ENCODE results near the gene CRACDL.
A peak's percentile ranks its signal among the peaks of the same experiment; 100 is the strongest.
"Not testable (repeated sequence)": the region's sequence is repeated elsewhere in the genome, so short reads cannot be mapped to it uniquely, and the experiment has no call there.

CRACDL gene

GRCh38 chr2:98881153-98881650 lies 54.8 kb downstream of the CRACDL start:
- no peak overlapping the region for H2BK120ac ChIP-seq (ENCODE audit: insufficient read depth, low read length, poor library complexity)
- peak in 1 of 2 donors; percentile 64 for DNase-seq
- H3K14ac ChIP-seq (ENCODE audit: low read length), result no peak overlapping the region
- no peaks in the 10 kb centered on the region for H3K27me3 ChIP-seq (ENCODE audit: insufficient read depth, low read length)
- H4K8ac ChIP-seq (ENCODE audit: low read depth, low read length), result no peak overlapping the region
- H4K12ac ChIP-seq (ENCODE audit: low read depth, low read length), result no peak overlapping the region
- no peaks in the 10 kb centered on the region for H3K4me1 ChIP-seq (ENCODE audit: control insufficient read depth in 1 of 2, insufficient read depth in 2 of 2, low read length in 2 of 2)
- no peak overlapping the region for H3K23ac ChIP-seq (ENCODE audit: low read length)
- no peak overlapping the region for H2AK5ac ChIP-seq (ENCODE audit: low read length)
- no peak overlapping the region for H3K27ac ChIP-seq (ENCODE audit: low read depth, low read length)
- no peak overlapping the region for H4K91ac ChIP-seq (ENCODE audit: low read depth, low read length)
- H3K4me2 ChIP-seq (ENCODE audit: low read length), result no peak overlapping the region
- no peak overlapping the region for H3K9ac ChIP-seq (ENCODE audit: low read length)
- no peaks in the 10 kb centered on the region for H3K9me3 ChIP-seq (ENCODE audit: insufficient read depth, low read depth, low read length)
- no peak overlapping the region for H3K4ac ChIP-seq (ENCODE audit: low read depth, low read length)
- H3K18ac ChIP-seq (ENCODE audit: low read length), result no peak overlapping the region
- H3K79me1 ChIP-seq (ENCODE audit: low read length), result no peaks in the 10 kb centered on the region
- H3K4me3 ChIP-seq (ENCODE audit: low read depth, low read length), result no peak overlapping the region
- H2BK5ac ChIP-seq (ENCODE audit: low read depth, low read length, poor library complexity), result no peak overlapping the region
- no peaks in the 10 kb centered on the region for H3K36me3 ChIP-seq (ENCODE audit: control insufficient read depth in 1 of 2, insufficient read depth in 2 of 2, low read length in 2 of 2)
- H3K79me2 ChIP-seq (ENCODE audit: control insufficient read depth, insufficient read depth, low read length, poor library complexity), result no peaks in the 10 kb centered on the region
- no peak overlapping the region for H2BK12ac ChIP-seq (ENCODE audit: low read length)
- no peak overlapping the region for H2AFZ ChIP-seq (ENCODE audit: insufficient read depth, low read length, poor library complexity)
- WGBS (ENCODE audit: extremely low coverage, insufficient coverage, insufficient read length), result no CpG with 5 or more reads among the region's 7 CpGs

- Histone ChIP-seq H3K4me3 (ENCODE audit: low read depth, low read length) (no peak overlapping the region), H2BK5ac (ENCODE audit: low read depth, low read length, poor library complexity) (no peak overlapping the region), H3K27ac (ENCODE audit: low read depth, low read length) (no peak overlapping the region), H3K79me2 (ENCODE audit: control insufficient read depth, insufficient read depth, low read length, poor library complexity) (no peaks in the 10 kb centered on the region), H4K12ac (ENCODE audit: low read depth, low read length) (no peak overlapping the region), H4K91ac (ENCODE audit: low read depth, low read length) (no peak overlapping the region), H3K4ac (ENCODE audit: low read depth, low read length) (no peak overlapping the region), H3K27me3 (ENCODE audit: insufficient read depth, low read length) (no peaks in the 10 kb centered on the region), H3K4me2 (ENCODE audit: low read length) (no peak overlapping the region), H3K4me1 (ENCODE audit: control insufficient read depth in 1 of 2, insufficient read depth in 2 of 2, low read length in 2 of 2) (no peaks in the 10 kb centered on the region), H2AK5ac (ENCODE audit: low read length) (no peak overlapping the region), H2AFZ (ENCODE audit: insufficient read depth, low read length, poor library complexity) (no peak overlapping the region), H3K9me3 (ENCODE audit: insufficient read depth, low read depth, low read length) (no peaks in the 10 kb centered on the region), H3K14ac (ENCODE audit: low read length) (no peak overlapping the region), H2BK120ac (ENCODE audit: insufficient read depth, low read length, poor library complexity) (no peak overlapping the region), H4K8ac (ENCODE audit: low read depth, low read length) (no peak overlapping the region), H3K23ac (ENCODE audit: low read length) (no peak overlapping the region), H3K18ac (ENCODE audit: low read length) (no peak overlapping the region), H2BK12ac (ENCODE audit: low read length) (no peak overlapping the region), H3K36me3 (ENCODE audit: control insufficient read depth in 1 of 2, insufficient read depth in 2 of 2, low read length in 2 of 2) (no peaks in the 10 kb centered on the region), H3K9ac (ENCODE audit: low read length) (no peak overlapping the region), H3K79me1 (ENCODE audit: low read length) (no peaks in the 10 kb centered on the region)
- peak in 1 of 2 donors; percentile 9 for DNase-seq
- WGBS (ENCODE audit: extremely low coverage, insufficient coverage, insufficient read length), result no CpG with 5 or more reads among the region's 20 CpGs
These were observed 55.5 kb downstream of the CRACDL start for GRCh38 chr2:98880266-98881152.

GRCh38 chr2:98877658-98878057 lies 58.4 kb downstream of the CRACDL start:
- H3K23ac ChIP-seq (ENCODE audit: low read length); H3K79me2 ChIP-seq (ENCODE audit: control insufficient read depth, insufficient read depth, low read length, poor library complexity); H4K8ac ChIP-seq (ENCODE audit: low read depth, low read length); H3K27me3 ChIP-seq (ENCODE audit: insufficient read depth, low read length); H4K91ac ChIP-seq (ENCODE audit: low read depth, low read length); H3K4ac ChIP-seq (ENCODE audit: low read depth, low read length); H3K27ac ChIP-seq (ENCODE audit: low read depth, low read length); H2BK120ac ChIP-seq (ENCODE audit: insufficient read depth, low read length, poor library complexity); DNase-seq; H3K4me1 ChIP-seq (ENCODE audit: control insufficient read depth in 1 of 2, insufficient read depth in 2 of 2, low read length in 2 of 2); H3K9ac ChIP-seq (ENCODE audit: low read length); H2BK5ac ChIP-seq (ENCODE audit: low read depth, low read length, poor library complexity); H3K4me3 ChIP-seq (ENCODE audit: low read depth, low read length); H4K12ac ChIP-seq (ENCODE audit: low read depth, low read length); H3K9me3 ChIP-seq (ENCODE audit: insufficient read depth, low read depth, low read length); H2AK5ac ChIP-seq (ENCODE audit: low read length); H3K14ac ChIP-seq (ENCODE audit: low read length); H2AFZ ChIP-seq (ENCODE audit: insufficient read depth, low read length, poor library complexity); H3K4me2 ChIP-seq (ENCODE audit: low read length); H2BK12ac ChIP-seq (ENCODE audit: low read length); H3K18ac ChIP-seq (ENCODE audit: low read length); H3K36me3 ChIP-seq (ENCODE audit: control insufficient read depth in 1 of 2, insufficient read depth in 2 of 2, low read length in 2 of 2); H3K79me1 ChIP-seq (ENCODE audit: low read length): not testable (repeated sequence)
- WGBS (ENCODE audit: extremely low coverage, insufficient coverage, insufficient read length), result no CpG with 5 or more reads among the region's 5 CpGs

GRCh38 chr2:98876741-98877140 lies 59.3 kb downstream of the CRACDL start:
- Histone ChIP-seq H3K23ac (ENCODE audit: low read length) (no peak overlapping the region), H4K12ac (ENCODE audit: low read depth, low read length) (no peak overlapping the region), H3K79me1 (ENCODE audit: low read length) (no peaks in the 10 kb centered on the region), H2BK12ac (ENCODE audit: low read length) (no peak overlapping the region), H3K9ac (ENCODE audit: low read length) (no peak overlapping the region), H4K8ac (ENCODE audit: low read depth, low read length) (no peak overlapping the region), H3K4me3 (ENCODE audit: low read depth, low read length) (no peak overlapping the region), H3K14ac (ENCODE audit: low read length) (no peak overlapping the region), H2AK5ac (ENCODE audit: low read length) (no peak overlapping the region), H4K91ac (ENCODE audit: low read depth, low read length) (no peak overlapping the region), H3K18ac (ENCODE audit: low read length) (no peak overlapping the region), H3K36me3 (ENCODE audit: control insufficient read depth in 1 of 2, insufficient read depth in 2 of 2, low read length in 2 of 2) (no peaks in the 10 kb centered on the region), H3K4ac (ENCODE audit: low read depth, low read length) (no peak overlapping the region), H3K4me1 (ENCODE audit: control insufficient read depth in 1 of 2, insufficient read depth in 2 of 2, low read length in 2 of 2) (no peaks in the 10 kb centered on the region), H3K27me3 (ENCODE audit: insufficient read depth, low read length) (no peaks in the 10 kb centered on the region), H3K79me2 (ENCODE audit: control insufficient read depth, insufficient read depth, low read length, poor library complexity) (no peaks in the 10 kb centered on the region), H2AFZ (ENCODE audit: insufficient read depth, low read length, poor library complexity) (no peak overlapping the region), H3K4me2 (ENCODE audit: low read length) (no peak overlapping the region), H3K27ac (ENCODE audit: low read depth, low read length) (no peak overlapping the region), H3K9me3 (ENCODE audit: insufficient read depth, low read depth, low read length) (no peaks in the 10 kb centered on the region), H2BK5ac (ENCODE audit: low read depth, low read length, poor library complexity) (no peak overlapping the region), H2BK120ac (ENCODE audit: insufficient read depth, low read length, poor library complexity) (no peak overlapping the region)
- peak in 1 of 2 donors; percentile 6 for DNase-seq
- no CpG with 5 or more reads among the region's 3 CpGs for WGBS (ENCODE audit: extremely low coverage, insufficient coverage, insufficient read length)
